HG02840 (cell line): ENCODE measurements around the gene WASF2.
"Not testable (repeated sequence)": the region's sequence is repeated elsewhere in the genome, so short reads cannot be mapped to it uniquely, and the experiment has no call there.

Experiments used
- ATAC-seq: cut with Tn5 transposase; IDR thresholded peaks from one replicate; pipeline ENCODE4 v1.9.1; 2021; ENCODE audit warnings: mild to moderate bottlenecking, moderate library complexity, moderate number of reproducible peaks; ENCODE audit not compliant: unreplicated experiment, low FRiP score

Gene WASF2, protein sequence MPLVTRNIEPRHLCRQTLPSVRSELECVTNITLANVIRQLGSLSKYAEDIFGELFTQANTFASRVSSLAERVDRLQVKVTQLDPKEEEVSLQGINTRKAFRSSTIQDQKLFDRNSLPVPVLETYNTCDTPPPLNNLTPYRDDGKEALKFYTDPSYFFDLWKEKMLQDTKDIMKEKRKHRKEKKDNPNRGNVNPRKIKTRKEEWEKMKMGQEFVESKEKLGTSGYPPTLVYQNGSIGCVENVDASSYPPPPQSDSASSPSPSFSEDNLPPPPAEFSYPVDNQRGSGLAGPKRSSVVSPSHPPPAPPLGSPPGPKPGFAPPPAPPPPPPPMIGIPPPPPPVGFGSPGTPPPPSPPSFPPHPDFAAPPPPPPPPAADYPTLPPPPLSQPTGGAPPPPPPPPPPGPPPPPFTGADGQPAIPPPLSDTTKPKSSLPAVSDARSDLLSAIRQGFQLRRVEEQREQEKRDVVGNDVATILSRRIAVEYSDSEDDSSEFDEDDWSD

DNA sequence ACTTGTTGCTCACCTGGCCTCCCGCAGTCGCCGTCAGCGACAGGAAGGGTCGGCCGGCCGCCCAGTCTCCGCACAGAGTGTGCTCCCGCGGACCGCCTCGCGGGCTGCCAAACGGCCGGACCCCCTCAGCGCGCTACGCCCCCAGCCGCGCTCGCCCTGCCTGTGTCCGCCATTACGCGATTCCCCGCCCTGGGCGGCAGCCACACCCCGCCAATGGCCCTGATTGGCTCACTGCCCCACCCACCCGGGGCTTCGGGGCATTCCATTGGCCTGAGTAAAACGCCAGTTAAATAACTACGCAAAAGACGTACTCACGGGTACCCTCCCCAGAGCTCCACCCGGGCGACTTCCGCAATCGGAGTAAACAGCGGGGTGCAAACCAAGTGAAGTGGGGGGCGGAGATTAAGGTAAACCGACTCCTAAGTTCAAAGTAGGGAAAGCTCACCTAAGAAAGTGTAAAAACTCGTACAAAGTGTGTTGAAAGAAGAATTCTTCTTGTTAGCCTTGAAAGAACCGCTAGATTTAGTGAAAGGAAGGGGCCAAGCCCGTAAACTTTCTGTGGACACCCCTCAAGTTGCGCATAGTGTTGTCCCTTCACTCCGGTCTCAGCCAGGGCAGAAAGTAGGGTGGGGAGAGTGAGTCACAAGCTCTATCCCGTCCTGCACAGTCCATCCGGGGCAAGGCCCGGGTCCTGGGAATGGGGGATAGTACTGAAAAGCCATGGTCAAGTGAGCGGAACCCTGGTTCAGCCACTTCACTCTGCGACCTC, at the start of gene WASF2:
WASF2 (minus strand) TSS at position 195 of the 769 bp plus-strand sequence. CDS start 61,277 bp downstream, outside the sequence.
- ATAC-seq, result peak; percentile 86

DNA sequence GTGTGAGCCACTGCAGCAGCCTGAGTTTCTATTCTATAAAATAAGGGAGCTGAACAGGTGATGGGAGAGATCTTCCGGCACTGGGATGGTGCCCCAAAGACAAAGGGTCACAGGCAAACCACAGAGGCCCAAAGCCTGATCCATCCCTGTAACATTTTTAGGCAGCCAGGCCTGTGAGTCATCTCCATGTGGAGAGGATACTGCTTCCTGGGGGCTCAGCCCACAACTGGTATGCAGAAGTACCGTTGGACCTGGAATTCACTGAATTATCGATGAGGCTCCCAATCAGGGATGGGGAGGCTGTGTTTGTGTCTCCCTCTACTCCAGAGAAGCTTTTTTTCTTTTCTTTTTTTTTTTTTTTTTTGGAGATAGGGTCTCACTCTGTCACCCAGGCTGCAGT, 48.8 kb upstream of the WASF2 start:
- ATAC-seq, result no peak

DNA sequence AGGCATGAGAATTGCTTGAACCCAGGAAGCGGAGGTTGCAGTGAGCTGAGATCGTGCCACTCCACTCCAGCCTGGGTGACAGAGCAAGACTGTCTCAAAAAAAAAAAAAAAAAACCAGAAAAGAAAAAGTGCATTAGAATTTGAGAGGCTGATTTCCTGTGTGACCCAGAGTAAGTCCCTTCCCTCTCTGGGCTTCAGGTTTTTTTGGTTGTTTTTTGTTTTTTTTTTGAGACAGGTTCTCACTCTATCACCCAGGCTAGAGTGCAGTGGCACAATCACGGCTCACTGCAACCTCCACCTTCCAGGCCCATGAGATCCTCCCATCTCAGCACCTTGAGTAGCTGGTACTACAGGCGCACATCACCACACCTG, 48.3 kb upstream of the WASF2 start:
- ATAC-seq, result not testable (repeated sequence)

DNA sequence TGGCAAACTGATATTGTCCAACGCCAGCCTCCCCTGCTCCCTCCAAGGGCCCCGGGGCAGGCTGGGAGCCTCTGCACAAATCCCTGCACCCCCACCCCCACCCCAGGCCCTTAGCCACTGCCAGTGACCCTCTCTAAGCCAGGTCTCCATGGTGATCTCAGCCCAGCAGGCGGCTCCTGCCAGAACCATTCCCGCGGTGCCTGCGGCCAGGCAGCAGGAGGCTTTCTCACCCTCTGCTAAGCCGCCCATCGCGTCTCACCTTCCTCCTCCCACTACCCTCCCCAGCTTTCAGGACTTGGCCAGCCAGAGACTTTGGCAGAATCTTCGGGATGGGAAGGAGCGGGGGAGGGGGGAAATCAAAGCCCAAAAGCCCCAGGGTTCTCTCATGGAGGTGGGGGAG, 46.8 kb upstream of the WASF2 start:
- ATAC-seq, result no peak

DNA sequence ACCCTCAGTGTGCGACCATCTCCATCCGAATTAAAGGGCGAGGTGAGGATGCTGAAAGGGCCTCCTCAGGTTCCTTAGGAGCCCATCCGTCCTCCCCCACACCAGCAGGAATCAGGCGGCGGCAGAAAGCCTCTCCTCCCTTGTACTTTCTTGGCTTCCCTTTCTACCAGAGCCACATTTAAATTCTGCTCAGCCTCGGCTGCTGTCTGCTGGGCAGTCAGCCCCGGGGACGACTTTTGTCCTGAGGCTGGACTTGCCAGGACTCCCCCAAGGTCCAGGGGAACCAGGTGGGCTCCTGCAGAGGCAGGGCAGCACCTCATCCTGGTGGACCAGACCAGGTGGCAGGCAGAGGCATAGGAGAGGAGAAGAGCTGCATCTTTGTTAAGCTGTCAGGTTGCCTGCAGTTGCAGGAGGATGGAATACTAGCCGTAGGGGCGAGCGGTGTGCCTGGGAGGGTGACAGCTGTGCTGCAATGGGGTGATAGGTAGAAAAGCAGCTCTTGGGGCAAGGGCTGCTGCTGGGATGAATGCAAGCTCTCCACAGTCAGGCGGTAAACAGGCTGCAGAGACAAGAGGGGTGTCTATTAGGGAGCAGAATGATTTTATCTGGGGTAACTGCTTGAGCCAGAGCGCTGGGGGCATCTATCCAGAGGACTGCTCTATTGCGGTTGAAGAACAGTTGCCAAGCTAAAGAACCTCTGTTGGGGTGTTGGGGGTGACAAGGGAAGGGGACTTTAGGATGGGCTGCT, 46.2 kb upstream of the WASF2 start:
- no peak for ATAC-seq

DNA sequence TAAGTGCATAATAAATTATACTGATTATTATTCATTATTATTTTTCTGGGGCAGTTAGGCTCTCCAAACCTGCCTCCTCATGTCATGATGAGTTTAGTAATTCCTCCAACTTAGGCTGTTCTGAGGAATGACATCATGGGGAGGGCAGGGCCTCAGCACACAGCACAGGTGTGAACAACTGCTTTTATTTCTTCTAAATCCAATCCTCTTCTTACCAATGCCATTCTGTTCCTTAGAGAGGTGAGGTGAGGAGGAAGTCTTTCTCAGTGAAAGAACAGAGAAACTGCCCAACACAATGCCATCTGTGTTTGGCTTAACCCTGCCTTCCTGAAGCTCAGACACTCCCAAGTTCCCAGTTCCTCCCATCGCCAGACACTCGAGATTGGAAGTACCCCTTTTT, 45.4 kb upstream of the WASF2 start:
- no peak for ATAC-seq

DNA sequence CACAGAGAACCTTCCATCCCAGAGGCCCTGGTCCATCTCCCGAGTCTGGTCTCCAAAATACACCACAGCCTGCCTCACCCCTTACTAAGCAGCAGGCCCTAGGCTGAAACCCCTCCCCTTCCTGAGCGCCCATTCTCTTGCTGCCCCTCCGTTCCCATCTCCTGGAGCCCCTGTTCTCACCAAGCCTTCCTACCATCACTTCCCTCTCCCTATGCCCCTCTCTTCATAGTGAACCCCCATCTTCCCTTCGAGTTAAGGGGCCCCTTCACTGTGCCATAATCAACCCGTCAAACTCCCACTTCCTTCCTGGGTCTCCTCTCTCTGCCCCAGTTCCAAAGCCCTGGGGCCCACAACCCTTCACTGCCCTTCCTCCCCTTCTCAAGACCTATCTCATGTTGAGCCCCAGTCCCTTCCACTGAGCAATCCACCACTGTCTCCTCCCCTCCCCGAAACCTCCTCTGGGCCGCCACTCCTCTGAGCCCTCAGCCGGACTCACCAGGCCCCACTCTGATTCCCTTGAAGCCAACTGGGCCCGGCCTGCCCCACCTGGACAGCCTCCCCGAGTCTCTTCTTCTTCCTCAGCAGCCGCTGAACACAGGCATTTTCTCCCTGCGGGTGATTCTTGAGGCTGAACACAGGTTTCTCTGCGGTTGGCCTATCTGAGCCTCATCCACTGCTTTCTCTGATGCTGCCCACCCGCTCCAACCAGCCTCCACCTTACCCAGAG, 42.2 kb upstream of the WASF2 start:
- ATAC-seq, result no peak

DNA sequence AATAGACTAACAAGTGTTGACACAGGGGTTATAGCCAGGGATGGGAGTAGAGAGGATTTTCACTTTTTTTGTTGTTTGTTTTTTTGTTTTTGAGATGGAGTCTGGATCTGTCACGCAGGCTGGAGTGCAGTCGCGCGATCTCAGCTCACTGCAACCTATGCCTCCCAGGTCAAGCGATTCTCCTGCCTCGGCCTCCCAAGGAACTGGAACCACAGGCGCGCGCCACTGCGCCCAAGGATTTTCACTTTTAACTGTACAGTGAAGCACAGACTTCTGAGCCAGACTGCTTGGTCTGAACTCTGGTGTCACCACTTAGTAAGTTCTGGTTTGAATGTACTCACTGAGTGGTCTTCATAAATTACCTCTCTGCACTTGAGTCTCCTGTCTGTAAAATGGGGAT, 40.2 kb upstream of the WASF2 start:
- no peak for ATAC-seq

DNA sequence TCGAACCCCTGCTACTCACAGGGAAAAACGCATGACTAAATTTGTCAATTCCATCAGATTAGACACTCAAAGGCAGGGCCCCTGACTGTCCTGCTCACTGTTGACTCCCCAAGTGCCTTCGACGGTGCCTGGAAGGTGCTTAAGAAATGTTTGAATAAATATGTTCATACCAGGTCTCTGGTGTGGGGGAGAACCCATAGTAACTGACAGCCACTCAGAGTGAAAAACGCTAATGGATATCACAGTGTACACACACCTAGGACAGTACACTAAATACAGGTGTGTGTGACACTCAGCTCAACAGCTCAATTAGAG, 39.7 kb upstream of the WASF2 start:
- ATAC-seq, result no peak

DNA sequence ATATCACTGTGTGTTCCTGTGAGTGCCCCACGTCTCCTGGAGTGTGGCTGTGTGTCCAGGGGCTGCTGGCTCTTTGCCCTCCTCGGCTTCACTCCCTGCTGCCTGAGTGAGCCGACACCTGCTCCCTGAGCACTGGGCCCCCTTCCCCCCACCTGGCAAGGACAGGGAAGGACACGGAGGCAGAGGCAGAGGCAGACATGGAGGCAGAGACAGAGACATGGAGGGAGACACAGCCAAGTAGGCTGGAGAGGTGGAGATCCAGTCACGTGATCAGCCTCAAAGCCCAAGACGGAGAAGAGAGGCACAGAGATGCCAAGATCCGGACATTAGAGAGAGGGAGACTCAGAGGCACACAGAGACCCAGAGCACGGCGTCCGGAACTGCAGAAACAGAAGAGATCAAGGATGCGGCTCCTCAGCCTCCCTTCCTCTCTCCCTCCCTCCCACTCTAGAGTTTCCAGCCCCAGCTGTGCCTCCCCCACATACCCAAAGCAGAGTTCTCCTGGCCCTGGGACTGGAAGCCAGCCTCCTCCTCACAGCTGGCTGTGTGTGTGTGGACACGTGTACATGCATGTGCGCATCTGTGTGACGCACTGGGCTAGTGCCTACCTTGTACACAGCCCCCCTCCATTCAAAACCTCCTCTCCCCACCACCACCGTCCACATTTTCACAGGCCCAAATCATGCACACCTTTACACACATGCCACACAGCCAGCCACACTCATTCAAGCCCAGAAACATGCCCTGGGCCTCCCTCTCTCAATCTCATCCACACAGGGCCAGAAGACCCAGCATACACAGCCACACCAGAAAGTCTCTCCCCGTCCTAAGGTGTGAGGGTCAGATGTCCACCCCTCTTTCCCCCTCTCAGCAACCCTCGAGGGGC, 39.1 kb upstream of the WASF2 start:
- no peak for ATAC-seq

DNA sequence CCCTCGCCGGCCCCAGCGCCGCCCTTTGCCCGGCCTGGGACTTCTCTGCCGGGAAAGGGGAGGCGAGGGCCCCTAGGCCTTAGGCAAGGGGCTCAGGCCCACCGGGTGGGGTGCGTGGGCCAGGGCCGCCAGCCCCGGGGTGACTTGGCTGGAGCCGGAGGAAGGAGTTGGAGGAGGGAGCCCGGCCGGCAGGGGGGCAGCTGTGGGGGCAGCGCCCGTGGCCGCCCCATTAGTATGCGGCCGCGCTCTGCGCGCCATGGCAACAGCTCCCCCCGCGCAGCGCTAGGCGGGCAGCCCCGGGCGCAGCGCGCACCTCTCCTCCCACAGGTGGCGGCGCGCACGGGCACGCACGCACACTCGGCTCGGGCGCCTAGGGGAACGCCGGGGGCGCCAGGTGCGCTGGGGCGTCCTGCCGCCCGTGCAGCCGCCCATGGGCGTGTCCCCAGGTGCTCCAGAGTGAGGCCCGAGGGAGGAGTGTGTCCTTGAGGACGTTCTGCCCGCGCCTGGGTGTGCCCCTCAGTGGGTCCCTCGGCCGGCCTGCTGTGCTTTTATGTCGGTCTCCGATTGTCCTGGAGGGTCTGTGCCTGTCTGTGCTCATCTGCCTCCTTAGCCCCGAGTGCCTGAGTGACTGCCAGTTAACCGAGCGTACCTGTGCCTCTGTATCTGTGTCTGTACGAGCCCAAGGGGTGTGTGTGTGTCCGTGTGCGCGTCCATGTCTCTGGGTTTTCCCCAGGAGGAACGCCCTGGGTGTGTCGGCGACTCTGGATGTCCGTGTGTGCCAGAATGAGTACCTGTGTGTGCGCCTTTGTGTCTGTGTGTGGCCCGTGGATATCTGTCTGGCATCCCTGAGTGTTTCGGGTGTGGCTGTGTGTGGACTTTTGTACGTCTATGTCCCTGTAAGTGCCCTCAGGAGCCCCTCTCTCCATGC, 38.2 kb upstream of the WASF2 start:
- ATAC-seq, result no peak

DNA sequence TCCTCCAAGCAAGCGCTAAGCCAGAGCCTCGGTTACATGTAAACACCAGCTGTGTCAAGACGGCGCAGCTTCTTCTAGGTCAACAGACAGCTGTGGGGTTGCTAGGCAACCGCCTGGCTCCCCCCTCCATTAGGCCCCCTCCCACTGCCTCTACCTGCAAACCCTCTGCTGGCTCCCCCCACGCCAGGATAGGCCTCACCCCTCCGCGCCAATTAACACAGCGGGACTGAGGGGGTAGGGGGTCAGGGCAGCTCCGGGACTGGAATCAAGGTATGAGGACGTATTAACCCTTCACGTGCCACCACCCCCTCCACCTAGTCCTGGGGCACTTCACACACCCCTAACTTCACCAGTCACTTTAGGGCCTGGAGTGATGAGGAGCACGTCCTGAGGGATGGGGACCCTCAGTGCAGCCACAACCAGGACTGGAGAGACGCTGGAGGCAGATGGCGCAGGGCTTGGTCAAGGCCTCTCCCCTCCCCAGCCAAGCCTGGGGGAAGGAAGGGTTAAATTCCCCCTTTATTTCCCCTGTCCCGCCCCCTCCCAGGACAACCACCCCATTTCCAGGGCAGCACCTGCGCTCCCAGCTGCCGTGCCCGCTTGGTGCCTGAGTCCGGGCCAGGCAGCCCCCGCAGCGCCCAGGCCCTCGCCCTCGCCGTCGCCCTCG, 37.4 kb upstream of the WASF2 start:
- no peak for ATAC-seq

DNA sequence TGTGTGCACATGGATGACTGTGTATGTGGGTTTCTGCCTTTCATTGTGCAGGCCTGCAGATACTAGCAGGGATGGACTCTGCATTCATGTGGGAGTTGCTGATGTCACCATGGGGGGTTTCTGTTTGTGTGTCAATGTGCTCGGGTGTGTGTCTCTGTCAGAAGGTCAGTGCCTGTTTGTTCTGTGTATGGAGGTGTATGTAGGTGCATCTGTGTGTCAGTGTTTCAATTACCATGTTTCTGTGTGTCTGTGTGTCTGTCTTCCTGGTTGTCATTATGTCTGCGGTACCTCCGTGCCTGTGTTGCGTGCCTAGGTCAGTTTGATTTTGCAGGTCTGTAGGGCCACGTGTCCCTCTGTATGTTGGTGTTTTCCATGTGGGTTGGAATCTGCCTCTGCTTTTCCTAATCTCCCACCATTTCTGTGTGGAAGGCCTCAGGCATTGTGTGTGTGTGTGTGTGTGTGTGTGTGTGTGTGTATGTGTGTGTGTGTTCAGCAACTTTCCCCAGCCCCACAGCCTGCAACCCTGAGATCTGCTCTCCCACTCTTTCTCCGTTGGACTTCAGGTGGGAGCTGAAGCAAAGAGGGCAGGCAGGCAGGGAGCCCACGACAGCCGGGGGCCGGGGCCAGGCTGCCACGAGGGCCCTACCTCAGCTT, 36.7 kb upstream of the WASF2 start:
- no peak for ATAC-seq

DNA sequence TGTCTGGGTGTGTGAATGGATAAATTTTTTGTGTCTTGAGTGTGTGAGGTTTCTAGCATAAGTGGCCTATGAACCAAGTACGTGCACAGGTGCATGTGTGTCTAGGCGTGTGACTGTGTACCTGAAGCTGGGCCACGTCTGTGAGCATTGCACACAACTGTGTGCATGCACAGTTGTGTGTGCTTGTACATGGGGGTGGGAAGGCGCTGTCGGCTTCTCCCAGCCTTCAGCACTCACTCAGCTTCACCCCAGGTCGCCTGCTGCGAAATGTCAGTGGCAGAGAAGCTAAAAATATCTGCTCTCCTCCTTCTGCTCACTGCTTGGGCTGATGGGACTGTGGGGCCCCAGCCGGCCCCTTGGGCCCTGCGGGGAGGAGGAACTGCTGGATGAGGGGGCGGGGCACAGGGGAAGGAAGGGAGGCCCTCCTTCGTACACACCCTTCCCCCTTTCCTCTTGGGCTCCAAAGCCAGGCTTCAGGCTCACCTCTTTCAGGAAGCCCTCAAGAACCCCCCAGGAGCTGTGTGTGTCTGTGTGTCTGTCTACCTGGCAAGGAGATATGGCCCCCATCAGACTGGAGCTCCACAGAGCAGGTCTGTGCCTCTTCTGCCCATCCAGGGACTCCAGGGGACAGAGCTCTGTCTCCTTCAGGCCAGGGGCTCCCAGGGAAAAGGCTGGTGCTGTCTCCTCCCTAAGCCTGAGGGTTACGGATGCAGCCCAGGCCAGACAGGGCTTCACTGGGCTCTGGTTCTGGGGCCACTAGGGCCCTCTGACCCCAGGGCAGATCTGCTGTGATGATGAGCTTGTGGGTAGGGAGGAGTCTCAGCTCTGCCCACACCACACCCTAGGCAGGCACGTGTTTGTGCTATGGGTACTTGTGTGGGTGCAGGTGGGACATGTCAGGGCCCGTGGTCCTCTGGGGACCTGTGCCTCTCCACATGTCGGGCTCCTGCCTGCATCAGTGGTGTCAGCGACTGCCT, 35.6 kb upstream of the WASF2 start:
- no peak for ATAC-seq

DNA sequence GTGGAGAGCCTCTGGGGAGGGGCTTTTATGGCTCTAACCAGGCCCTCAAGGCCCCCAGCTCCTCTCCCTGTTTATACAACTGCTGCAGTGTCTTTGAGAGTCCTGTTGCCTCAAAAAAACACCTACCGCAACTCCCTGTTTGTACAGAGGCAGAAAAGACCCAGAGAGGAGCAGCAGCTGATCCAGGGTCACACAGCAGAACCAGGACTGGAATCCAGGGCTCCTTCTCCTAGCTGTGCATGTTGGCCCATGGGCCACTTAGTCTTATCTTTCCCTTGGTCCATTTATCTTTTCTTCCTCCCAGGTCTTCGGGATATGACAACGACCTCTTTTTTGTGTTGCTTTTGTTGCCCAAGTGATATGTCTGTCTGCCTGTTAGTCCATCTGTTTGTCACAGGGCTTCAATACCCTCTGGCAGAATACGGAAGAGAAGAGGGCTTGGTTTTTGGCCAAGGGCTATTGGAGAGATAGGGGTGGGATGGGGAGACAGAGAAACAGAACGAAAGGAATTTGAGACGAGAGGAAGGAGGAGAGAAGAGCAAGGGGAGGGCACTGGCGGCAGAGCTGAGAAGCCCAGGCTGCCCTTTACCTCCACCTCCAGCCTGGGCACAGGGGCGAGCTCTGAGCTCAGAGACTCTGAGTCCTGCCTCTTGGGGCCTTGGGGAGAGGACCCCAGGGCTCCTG, 33.5 kb upstream of the WASF2 start:
- no peak for ATAC-seq
